GM19193 (cell line): Measurements from ENCODE around the gene SHTN1.

Experiments
- POLR2A ChIP-seq: IDR thresholded peaks from 4 replicates; pipeline ENCODE4 v1.6.1; 2011; ENCODE audit not compliant: insufficient read depth, insufficient read length; ENCODE audit errors: extremely low read depth

SHTN1 gene

DNA sequence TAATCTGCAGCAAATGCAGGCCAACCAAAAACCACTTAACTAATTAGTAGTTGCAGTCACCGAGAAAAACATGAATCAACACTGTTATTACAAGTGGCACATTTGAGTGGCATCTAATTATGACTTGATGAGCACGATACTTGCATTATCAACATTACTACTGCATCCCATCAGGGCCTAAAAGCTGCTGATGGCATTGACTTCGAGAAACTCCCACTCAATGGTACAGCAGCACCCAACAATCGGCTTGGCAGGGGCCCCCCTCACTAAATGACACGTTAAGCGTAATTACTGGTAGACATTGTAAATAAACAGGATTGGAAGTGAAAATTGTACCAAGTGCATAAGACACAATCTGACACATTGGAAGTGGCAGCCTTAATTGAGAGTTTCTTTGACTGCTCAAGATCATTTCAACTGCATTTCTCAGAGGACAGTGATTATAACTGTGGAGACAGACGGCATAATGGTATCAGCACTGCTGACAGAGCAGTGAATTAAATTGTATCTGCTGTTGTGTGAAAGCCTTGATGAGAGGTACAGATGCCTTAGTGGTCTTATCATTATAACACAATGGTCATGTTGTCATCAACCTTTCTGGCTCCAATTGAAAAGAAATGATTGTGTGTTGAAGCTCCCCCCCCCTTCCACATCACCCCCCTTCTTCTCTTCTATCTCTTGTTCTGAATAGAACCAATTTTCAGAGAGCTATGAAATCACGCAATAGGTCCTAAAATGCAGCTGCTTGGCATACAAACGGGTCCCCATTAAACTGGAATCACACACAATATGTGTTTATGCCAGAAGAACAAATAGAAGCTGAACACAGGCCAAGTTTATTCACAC is 43.4 kb downstream of the SHTN1 start:
- no peak for TF ChIP-seq POLR2A

DNA sequence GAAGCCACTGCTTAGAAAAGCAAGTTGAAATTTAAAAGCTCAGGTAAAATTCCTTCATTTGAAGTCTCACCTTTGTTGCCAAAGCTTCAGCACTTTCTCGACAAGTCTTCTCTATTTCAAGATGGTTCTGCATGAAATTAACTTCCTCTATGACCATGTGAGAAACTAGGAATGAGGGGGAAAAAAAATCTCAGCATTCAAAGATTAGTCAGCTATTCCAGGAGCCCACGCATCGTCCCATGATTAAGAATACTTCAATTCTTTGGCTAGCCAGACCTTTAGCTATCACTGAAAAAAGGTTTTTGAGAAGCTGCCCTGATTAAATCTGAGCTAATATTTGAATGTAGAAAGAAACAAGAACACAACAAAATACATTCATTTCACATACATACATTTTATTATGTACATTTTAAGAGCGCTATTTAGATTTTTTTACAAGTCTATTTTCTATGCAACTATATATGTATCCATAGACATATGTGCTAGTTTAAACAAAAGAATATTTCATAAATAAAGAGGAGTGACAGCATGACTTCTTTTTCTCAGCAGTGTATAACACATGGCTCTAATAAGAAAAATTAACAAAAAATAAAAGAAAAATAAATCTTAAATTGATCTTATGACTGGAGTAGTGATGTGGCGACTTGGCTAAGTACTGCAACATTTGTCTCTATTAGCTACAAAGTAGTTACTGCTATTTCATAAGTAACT is 44.8 kb downstream of the SHTN1 start:
- no peak for TF ChIP-seq POLR2A

DNA sequence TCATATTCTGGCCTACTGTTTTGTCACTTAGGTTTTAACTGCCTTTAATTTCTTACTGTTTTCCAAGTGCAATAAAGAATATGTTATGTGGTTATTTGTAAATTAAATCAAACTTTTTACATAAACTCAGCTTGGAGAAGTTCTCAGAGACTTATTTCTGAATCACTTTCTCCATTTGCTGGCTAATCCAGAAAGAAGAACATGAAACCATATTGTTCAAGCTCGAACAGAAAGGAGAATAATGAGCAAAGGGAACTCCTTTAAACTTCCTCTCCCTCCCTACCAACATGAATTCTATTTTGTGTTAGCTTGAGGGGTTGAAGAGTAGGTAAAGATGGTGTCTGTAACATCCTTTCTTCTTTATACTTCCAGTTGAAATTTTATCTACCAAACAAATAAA is 52.3 kb downstream of the SHTN1 start:
- no peak for TF ChIP-seq POLR2A

DNA sequence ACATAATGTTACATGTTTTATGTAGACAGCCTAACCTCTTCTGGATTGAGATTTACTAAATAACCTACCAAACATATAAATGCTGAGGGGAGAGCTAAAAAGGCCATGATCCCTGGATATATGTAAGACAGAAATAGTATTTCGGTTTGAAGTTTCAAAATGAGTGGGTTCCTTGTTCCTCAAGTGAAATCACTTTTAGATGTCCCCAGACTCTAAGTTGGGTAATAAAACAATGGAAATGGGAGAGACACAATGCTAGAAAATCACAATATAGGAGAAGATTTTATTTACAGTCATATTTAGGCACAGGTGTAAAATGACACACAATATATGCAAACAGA is 56.5 kb downstream of the SHTN1 start:
- no peak for TF ChIP-seq POLR2A

DNA sequence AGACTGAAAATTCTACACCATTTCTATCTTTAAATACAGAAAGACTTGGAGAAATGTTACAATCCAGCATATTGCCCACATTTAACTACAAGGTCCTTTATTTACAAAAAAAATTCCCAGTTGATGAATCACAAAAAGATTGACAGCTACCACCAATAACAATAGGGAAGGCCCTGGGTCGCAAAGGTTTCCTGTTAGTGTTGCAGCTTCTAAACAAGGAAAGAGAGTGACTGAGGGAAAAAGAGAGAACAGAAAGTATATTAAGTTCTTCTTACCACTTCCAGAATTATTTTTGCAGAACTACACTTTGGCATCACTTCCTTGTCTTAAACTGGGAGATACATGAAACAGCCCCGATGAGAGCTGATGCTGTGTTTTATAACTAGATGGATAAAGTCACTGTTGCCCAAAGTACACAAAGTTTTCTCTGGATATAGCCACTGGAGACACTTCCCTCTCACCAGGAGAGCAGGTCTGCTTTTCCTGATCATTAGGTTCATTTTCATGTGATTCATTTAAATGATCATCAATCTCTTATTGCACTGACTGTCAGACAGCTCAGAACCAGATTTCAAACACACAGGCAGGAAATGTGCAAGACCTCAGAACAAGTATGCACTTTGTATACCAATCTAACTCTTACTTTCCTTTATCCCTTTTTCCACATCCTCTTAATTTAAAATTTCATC is 57.0 kb downstream of the SHTN1 start:
- no peak for TF ChIP-seq POLR2A

DNA sequence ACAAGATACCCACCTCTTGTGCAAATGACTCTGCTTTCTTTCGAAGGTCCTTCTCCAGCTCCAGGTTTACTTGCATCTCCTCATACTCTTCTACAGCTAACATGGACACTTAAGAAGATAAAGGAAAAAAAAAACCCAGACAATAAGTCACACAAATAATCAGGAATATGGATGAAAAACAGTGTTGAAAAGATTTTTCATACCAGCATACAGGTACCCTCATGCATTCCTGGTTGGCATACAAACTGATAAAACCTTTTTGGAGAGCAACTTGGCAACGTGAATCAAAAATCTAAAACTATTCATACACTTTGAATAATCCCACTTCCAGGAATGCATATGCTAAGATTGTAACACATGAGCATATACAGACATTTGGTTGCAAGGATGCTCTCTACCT is 60.1 kb downstream of the SHTN1 start:
- no peak for TF ChIP-seq POLR2A

DNA sequence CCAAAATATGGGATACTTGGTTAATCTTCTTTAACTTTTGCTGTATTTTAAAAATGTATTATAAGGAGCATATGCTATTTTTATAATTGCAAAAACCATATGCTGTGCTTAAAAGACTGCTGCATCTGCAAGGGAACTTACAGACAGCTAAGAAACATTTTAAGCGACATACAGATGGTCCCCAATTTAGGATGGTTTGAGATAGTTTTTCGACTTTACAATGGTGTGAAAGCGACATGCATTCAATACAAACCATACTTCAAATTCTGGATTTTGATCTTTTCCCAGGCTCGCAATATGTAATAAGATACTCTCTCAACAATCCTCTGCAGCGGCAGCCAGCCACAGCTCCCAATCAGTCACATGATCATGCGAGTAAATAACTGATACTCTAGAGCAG is 73.2 kb downstream of the SHTN1 start:
- TF ChIP-seq POLR2A, result no peak

DNA sequence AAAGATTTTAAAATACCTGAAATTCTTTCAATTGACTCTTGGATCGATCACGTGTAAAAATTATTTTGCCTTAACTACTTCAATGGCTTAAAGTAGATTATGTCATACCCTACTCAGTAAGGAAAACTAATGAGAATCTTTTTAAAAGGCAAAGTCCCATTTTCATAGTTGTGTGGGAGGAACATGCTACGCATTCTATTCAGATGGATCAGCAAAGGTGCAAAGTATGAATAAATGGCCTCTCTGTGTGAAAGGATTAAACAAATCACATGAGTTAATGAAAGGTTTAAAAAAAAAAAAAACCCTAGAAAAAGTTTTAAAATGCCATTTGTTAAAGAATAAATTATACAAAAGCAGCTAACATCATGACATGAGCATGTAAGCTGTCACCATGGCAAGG is 78.6 kb downstream of the SHTN1 start:
- no peak for TF ChIP-seq POLR2A

DNA sequence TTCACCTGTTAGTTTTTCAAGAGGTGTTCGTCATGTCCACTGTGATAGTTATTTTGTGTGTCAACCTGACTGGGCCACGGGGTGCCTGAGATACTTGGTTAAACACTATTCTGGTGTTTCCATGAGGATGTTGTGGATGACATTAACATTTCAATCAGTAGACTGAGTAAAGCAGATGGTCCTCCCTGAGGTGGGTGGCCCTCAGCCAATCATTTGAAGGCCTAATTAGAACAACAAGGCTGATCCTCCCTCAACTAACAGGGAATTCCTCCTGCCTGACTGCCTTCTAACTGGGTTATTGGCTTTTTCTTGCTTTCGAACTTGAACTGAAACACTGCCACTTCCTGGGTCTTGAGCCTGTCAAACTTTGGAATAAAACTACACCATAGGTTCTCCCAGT is 79.9 kb downstream of the SHTN1 start:
- TF ChIP-seq POLR2A, result no peak

DNA sequence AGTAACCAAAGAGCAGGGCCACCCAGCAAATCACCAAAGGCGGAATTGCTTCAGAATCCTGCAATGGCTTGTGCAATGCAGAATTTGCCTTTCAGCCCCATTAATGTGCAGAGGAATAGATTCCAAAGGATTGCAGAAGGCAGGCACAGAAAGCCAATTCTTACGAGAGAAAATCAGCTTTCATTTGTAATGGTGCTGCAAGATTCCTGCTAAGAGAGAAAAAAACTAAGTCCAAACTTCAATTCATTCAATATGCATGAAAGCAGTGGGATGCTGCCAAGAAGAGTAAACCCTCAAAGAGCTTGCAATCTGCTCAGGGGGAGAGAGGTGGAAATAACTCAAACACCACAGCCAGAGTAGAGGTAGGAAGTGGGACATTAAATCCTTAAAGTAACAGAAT is 85.3 kb downstream of the SHTN1 start:
- no peak for TF ChIP-seq POLR2A

DNA sequence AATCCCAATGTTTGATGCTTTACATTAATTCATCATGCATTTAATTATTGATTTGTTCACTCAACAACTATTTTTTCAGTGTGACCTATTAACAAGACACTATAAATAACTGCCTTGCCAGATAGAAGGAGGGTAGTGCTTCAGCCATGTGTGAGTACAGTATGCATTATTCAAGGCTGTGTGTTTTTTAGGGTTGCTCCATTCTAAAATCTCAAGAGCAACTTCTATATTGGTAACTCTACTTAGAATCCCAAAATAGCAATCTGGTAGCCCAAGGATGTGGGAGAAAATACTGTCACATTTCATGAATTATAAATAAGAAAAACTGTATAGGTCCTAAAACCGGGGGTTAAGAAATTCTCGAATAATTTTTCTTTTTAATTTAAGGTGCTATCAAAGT is 85.8 kb downstream of the SHTN1 start:
- no peak for TF ChIP-seq POLR2A

DNA sequence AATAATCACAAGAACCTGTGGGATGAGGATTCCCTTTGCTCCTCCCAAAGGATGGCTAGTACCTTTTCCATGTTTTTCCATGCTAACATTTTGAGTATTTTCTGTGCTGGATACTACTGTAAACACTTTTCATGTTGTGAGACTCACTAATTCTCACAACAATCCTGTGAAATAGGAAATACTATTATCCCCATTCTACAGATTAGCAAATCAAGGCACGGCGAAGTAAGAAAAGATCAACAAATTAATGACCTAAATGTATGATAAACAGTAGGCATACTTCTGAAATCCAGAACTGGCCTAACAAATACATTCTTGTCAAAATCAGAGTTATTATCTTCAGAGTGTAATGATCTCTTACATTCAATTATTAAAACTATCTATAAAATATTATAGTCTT is 86.4 kb downstream of the SHTN1 start:
- no peak for TF ChIP-seq POLR2A

DNA sequence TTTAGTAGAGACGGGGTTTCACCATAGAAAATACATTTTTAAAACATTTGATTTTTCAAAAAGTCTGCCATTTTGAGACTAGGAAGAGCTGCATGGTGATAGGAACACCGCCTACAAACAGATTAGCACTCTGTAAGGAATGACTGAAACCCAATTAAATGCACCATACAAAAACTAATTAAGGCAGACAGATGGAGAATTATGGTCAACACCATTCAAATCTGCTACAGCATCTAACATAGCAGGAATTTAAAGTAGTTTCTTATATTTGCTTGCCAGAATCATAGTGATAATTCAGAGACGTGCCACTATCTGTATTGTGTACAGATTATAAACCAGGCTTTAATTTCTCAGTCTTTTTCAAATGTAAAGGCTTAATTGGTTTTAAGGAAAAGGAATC is 87.5 kb downstream of the SHTN1 start:
- TF ChIP-seq POLR2A, result no peak

DNA sequence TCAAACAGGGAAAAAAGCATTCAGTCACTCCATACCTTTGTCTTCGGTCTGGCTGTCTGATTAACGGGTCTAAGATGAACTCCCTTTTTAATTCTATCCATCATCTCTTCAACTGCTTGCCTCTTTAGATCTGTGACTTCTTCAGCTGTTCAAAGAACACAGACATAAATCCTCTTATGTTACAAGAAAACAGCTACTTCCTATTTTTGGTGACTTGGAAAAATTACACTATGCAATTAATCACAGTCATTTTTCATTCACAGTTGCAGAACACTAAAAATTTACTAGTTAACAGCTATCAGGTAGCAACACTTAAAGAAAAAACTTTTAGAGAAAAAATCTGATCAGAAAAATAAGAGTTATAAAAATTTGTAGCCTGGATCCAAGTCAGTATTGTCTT is 89.6 kb downstream of the SHTN1 start:
- TF ChIP-seq POLR2A, result no peak

DNA sequence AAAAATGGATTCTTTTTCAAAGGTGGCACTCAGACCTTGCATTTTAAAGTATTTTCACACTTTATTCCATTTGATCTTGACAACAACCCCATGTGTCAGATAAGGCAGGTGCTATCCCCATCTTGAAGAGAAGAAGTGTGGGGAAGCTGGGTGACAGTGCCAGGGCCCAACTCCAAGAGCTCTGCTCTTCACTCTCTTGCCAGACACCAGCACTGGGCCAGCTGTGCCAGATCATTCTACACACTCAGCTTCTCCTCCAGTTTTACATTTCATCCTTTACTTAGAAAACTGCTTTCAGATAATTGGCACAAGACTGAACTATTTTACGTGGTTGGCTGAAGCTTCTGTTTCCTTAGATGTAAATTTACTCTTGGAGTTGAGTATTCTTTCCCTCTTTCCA is 91.3 kb downstream of the SHTN1 start:
- TF ChIP-seq POLR2A, result no peak

DNA sequence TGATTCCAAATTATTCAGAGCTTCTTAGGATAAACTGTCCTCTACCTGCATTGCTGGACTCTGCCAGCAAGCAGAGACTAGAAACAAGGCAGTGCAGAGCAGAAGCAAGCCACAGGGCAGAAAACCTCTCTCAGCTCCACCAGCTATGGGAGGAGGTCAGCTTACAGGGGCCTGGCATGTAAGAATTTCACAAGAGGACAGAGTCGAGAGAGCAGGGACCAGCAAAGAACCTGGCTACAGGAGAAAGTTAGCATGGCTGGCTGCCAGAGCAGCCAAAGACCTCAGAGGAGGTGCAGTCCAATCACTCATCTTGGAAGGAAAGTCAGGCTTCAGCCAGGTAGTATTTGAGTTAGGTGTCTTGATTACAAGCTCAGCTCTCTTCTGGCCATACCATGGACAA is 92.8 kb downstream of the SHTN1 start:
- TF ChIP-seq POLR2A, result no peak
